Muscle layer of colon (tissue), 2 donors: Measurements from ENCODE around the gene CELF4.

Experiments
- H3K27ac ChIP-seq: one replicate; pipeline ENCODE4 v1.7.0; 2013; ENCODE audit warnings: low read depth, mild to moderate bottlenecking, low read length, moderate library complexity
- H3K27me3 ChIP-seq, 2 donors: one replicate each; pipeline ENCODE4 v1.7.0; 2013; ENCODE audit warnings: low read length in 2 of 2, mild to moderate bottlenecking in 2 of 2; ENCODE audit not compliant: insufficient read depth in 2 of 2, control insufficient read depth in 1 of 2
- H3K36me3 ChIP-seq: one replicate; pipeline ENCODE4 v1.7.0; 2013; ENCODE audit warnings: mild to moderate bottlenecking, low read length; ENCODE audit not compliant: insufficient read depth
- H3K4me1 ChIP-seq: one replicate; pipeline ENCODE4 v1.7.0; 2013; ENCODE audit warnings: mild to moderate bottlenecking, low read length; ENCODE audit not compliant: insufficient read depth
- H3K4me3 ChIP-seq, 2 donors: one replicate each; pipeline ENCODE4 v1.7.0; 2013; ENCODE audit warnings: low read length in 2 of 2, low read depth in 1 of 2, mild to moderate bottlenecking in 1 of 2, moderate library complexity in 1 of 2
- H3K9ac ChIP-seq: one replicate; pipeline ENCODE4 v1.7.0; 2013; ENCODE audit warnings: low read length
- H3K9me3 ChIP-seq: one replicate; pipeline ENCODE4 v1.7.0; 2013; ENCODE audit warnings: mild to moderate bottlenecking, low read length
- donor health status: abdominal sarcoma.
- donor health status: Adenocarcinoma of cecum.

CELF4 gene

DNA sequence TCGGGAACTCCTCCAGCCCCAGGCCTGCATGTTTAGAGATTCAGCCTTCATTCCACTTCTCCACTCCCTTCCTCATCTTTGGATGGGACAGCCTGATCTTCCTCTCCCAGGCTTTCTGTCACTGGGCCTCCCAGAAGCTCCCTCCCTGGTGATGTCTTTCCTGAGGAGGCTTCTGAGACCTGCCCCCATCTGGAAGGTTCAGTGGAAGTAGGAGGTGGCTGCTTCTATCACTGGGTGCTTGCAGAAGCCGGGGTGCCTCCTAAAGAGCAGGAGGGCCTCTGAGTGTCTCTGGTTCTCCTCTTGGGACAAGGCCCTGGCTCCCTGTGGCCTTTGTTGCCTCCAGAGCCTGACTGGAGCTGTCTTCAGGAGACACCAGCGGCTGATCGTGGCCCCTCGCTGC, 108.7 kb downstream of the CELF4 start:
- H3K9ac ChIP-seq = no peak overlapping the region
- no peak overlapping the region for H3K4me3 ChIP-seq
- H3K36me3 ChIP-seq = no peaks in the 10 kb centered on the region
- H3K9me3 ChIP-seq = no peaks in the 10 kb centered on the region
- peaks cover 16% of the 10 kb centered on the region for H3K4me1 ChIP-seq
- H3K27ac ChIP-seq = no peak overlapping the region
- no peaks in the 10 kb centered on the region for H3K27me3 ChIP-seq

DNA sequence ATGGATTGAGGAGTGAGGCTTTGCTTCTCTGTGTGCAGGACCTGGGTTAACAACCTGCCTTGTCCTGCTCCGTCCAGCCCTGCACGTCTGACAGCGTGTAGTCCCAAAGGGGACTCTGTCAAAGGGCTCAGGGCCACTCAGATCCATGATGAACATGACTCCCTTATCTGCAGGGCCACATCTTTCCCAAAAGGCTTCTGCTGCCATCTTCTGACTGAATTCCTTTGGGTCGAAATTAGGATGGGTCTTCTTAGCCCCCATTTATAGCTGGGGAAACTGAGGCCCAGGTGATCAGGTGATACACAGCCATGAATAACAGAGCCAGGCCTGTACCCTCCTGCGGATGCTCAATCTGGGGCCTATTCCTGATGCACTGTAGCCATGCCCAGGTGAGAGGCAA, 109.2 kb downstream of the CELF4 start:
- H3K4me1 ChIP-seq = peaks cover 18% of the 10 kb centered on the region
- H3K27ac ChIP-seq = no peak overlapping the region

DNA sequence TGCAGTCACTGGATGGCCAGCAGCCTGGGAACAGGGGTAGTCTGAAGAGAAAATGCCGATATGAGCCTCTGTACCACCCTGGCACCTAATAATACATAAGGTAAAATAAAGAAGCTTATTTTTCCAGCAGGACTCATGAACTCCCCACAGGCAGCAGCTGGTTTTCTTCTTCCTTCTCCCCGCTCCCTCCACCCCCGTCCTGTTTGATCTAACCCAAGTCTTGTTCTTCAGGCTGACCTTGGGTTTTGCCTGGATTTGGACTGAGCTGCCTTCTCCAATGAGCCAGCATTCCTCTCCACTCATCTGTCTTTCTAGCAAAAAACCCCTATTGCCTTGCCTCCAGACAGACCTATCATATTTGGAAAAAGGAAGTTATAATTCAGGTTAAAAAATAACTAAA, 111.8 kb downstream of the CELF4 start:
- Histone ChIP-seq H3K27me3 (no peaks in the 10 kb centered on the region), H3K27ac (no peak overlapping the region), H3K4me1 (peaks cover 22% of the 10 kb centered on the region)

More for the DNA sequence above, 109.2 kb downstream of the CELF4 start:
- Histone ChIP-seq H3K9ac (no peak overlapping the region), H3K9me3 (no peaks in the 10 kb centered on the region), H3K27me3 (no peaks in the 10 kb centered on the region), H3K4me3 (no peak overlapping the region), H3K36me3 (no peaks in the 10 kb centered on the region)

DNA sequence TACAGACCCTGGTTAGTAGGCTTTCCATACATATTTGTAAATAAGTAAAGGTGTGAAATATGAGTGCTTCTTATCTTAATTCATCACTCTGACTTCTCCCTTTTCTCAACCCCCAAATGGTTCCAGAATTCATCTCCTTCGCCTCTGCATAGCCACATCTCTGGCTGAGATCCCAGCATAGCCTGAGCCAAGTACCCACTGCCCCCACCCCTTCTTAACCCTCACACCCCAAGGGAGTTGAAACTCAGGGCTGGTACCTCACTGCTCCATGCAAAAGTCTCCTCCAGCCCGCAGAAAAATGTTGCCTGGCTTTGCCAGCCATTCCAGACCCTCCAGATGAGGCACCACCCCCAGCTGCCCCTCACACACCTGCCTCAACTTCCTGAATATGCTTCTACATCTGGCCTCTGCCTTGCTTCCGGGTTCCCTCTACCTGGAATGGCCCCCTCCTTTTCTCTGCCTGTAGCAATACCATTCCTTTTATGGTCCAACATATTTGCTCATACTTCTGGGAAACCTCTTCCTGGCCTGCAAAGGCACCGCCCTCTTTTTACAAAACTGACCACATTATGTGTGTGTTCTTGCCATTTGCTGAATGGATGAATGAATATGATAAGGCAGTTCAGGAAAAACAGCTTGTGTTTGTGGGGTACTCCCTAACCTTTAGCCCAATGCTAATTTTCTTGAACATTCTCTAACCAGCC, 112.8 kb downstream of the CELF4 start:
- no peaks in the 10 kb centered on the region for H3K9me3 ChIP-seq
- H3K27ac ChIP-seq = no peak overlapping the region
- H3K36me3 ChIP-seq = no peaks in the 10 kb centered on the region
- H3K9ac ChIP-seq = no peak overlapping the region
- H3K27me3 ChIP-seq = no peaks in the 10 kb centered on the region
- H3K4me1 ChIP-seq = peaks cover 22% of the 10 kb centered on the region
- H3K4me3 ChIP-seq = no peak overlapping the region

More for the DNA sequence above, 111.8 kb downstream of the CELF4 start:
- H3K9ac ChIP-seq = no peak overlapping the region
- H3K9me3 ChIP-seq = no peaks in the 10 kb centered on the region
- H3K4me3 ChIP-seq = no peak overlapping the region
- H3K36me3 ChIP-seq = no peaks in the 10 kb centered on the region

DNA sequence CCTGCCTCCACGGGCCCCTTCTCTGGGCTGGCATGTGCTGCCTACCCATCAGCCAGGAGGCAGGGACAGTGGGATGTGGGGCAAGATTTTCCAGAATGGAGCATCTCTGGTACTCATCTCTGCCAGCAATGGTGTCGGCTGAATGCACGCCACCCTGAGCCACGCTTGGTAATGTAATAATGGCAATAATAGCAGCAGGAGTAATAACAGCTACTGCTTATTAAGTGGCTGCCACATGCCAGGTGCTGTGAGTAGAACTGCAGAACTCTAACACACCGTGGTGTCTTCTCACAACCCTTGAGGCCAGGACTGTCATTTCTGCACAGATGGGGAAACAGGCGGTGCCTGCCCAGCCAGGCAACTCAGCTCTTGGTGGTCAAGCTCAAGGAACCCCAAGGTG, 113.6 kb downstream of the CELF4 start:
- H3K27ac ChIP-seq = no peak overlapping the region
- H3K36me3 ChIP-seq = no peaks in the 10 kb centered on the region
- H3K9me3 ChIP-seq = no peaks in the 10 kb centered on the region
- peaks cover 22% of the 10 kb centered on the region for H3K4me1 ChIP-seq
- no peak overlapping the region for H3K4me3 ChIP-seq
- no peaks in the 10 kb centered on the region for H3K27me3 ChIP-seq
- no peak overlapping the region for H3K9ac ChIP-seq

DNA sequence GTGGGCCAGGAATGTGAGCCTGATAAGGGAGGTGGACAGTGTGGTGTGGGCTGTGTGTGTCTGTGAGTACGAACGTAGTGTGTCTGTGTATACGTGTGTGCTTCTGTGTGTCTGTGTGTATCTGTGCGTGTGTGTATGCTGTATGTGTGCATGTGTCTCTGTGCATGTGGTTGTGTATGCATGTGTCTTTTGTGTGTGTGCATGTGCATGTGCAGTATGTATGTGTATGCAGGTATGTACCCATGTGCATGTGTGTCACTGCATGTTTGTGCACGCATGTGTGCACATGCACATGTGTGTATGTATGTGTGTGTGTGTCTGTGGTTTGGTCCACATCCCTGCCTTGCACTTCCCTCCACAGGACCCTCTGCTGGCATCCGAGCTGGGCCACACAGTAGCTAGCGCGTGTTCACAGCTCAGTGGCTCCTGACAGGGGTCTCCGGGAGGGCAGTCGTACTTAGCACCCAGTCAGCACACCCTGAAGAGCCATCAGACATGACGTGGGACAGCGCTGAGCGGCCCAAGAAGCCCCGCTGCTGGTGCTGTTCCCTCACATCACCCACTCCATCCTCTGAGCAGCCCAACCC, 114.3 kb downstream of the CELF4 start:
- no peaks in the 10 kb centered on the region for H3K9me3 ChIP-seq
- H3K4me1 ChIP-seq = peaks cover 22% of the 10 kb centered on the region
- H3K27me3 ChIP-seq = no peaks in the 10 kb centered on the region
- H3K9ac ChIP-seq = no peak overlapping the region
- H3K27ac ChIP-seq = no peak overlapping the region
- no peak overlapping the region for H3K4me3 ChIP-seq
- no peaks in the 10 kb centered on the region for H3K36me3 ChIP-seq

DNA sequence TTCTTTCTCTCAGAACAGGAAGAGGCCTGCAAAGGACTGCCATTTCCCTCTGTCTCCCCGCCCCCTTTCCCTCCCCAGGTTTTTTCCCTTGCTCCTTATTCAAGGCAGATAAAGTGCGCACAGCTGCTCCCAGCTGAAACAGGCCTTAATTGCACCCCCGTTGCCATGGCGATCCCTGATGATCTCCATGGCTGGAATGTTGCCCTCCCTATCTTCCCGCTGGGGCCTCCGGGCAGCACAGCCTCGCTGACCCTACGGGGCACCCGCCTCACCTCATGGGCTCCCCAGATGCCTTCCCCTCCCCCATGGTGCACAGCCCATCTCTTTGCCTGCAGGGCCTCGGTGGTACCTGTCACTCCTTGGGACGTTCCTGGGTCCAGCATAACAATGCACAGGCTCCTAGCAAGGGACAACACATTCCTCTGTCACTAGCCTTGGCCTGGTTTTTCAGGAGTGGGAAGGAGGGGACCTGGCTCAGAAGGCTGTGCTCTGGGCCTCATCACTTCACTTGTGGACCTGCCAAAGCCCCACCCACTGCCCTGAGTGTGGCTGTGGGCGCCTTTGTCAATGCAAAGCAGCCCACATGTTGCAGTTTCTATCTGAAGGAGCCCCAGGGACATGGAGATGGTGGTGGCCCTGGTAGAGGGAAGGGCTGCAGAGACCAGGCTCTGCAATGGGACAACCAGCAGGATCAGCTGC, 115.0 kb downstream of the CELF4 start:
- H3K36me3 ChIP-seq = no peaks in the 10 kb centered on the region
- no peak overlapping the region for H3K4me3 ChIP-seq
- H3K27ac ChIP-seq = no peak overlapping the region
- no peak overlapping the region for H3K9ac ChIP-seq
- H3K4me1 ChIP-seq = peaks cover 22% of the 10 kb centered on the region
- H3K27me3 ChIP-seq = no peaks in the 10 kb centered on the region
- no peaks in the 10 kb centered on the region for H3K9me3 ChIP-seq

DNA sequence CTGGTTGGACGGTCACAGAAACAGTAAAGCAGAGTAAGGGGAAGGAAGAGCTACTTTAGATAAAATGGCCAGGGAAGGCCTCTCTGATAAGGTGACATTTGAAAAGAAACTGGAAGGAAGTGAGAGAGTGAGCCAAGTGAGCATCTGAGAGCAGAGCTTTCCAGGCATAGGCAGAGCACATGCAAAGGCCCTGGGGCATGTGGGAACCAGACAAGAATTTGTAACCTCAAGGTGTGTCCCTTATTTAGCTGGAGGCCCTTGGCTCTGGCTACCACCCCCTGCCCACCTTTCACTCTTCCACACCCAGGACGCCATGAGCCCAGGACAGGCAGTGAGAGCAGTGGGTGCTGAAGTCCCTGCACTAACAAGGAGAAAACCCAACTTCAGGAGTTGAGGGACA, 116.0 kb downstream of the CELF4 start:
- H3K27me3 ChIP-seq = no peaks in the 10 kb centered on the region
- no peak overlapping the region for H3K27ac ChIP-seq
- H3K36me3 ChIP-seq = no peaks in the 10 kb centered on the region
- H3K9ac ChIP-seq = no peak overlapping the region
- H3K9me3 ChIP-seq = no peaks in the 10 kb centered on the region
- peaks cover 22% of the 10 kb centered on the region for H3K4me1 ChIP-seq
- no peak overlapping the region for H3K4me3 ChIP-seq

DNA sequence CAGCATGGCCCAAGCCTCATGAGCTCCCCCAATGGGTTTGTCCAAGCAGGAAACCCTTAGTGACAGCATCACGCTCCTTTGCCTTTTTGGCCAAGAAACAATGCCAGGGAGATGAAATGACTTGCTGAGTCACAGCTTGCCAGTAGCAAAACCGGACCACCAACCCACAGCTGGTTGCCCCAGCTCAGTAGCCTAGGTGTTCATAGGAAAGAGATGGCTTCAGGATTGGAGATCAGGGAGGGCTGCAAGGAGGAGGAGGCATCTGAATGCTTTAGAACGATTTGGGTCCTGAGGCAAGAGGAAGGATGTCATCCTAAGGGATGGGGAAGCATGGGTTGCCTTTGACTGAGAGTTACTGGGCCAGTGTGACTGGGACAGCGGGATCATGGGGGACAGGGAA, 116.7 kb downstream of the CELF4 start:
- no peak overlapping the region for H3K9ac ChIP-seq
- H3K27ac ChIP-seq = no peak overlapping the region
- peaks cover 22% of the 10 kb centered on the region for H3K4me1 ChIP-seq
- H3K9me3 ChIP-seq = no peaks in the 10 kb centered on the region
- no peak overlapping the region for H3K4me3 ChIP-seq
- no peaks in the 10 kb centered on the region for H3K36me3 ChIP-seq
- no peaks in the 10 kb centered on the region for H3K27me3 ChIP-seq

DNA sequence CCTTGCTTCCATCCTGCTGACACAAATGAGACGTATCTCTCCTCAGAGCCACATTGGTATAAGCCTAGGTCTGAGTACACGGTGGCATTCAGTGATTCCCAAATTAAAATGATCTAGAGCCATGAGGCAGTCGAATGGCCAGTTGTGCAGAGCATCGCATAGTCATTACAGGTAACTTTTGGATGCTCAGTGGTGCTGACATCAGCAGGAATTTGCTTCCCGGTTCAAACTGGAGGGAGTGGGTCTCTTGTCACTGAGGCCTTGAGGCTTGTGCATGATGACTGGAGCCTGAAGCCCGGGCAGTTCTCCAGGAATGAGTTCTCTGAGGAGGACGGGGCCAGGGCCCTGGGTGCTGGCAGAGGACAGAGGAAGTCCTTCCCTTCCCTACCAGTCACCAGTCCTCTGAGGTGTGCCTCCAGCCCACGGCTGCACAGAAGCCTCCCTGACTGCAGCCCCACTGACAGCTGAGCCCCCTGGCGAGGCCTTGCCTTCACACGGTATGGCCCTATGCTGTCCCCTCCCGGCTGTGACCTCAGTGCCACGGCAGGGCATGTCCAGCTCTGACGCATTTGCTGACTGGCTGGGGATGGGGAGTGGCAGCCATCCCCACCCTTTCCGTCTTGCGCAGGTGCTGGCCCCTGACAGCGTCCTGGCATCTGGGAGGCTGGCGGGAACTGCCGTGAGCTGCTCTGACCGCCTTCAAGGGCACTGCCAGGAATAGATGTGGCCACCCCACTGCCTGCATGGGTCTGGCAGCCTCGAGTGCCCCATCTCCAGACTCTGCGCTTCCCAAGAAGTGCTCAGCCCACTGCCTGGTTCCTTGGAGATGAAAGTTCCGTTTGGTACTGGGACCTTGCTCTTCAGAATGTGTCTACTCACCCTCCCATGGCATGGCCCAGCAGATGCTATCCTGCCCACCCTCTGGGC, 117.4 kb downstream of the CELF4 start:
- no peak overlapping the region for H3K4me3 ChIP-seq
- H3K9ac ChIP-seq = no peak overlapping the region
- H3K36me3 ChIP-seq = no peaks in the 10 kb centered on the region
- H3K4me1 ChIP-seq = peaks cover 18% of the 10 kb centered on the region
- no peaks in the 10 kb centered on the region for H3K9me3 ChIP-seq
- no peaks in the 10 kb centered on the region for H3K27me3 ChIP-seq
- H3K27ac ChIP-seq = no peak overlapping the region

DNA sequence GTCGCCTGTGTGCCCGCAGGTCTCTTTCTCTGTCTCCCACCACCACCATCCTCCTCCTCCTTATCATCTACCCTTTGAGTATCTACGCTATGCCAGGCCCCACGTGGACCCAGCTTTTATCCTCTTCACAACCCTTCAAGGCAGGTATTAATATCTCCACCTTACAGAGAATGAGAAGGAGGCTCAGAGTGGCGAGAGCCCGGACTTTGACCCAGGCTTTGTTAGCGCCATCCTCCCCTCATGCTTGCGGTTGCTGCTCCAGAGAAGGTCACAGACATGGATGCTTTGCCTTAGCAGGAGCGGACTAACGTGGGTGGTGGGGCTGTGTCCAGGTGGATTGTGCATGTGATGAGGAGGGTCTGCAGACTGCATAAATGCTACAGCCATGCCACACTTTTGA, 119.8 kb downstream of the CELF4 start:
- Histone ChIP-seq H3K27me3 (no peaks in the 10 kb centered on the region), H3K4me3 (no peak overlapping the region), H3K9me3 (no peaks in the 10 kb centered on the region), H3K36me3 (no peaks in the 10 kb centered on the region), H3K27ac (no peak overlapping the region), H3K9ac (no peak overlapping the region), H3K4me1 (peaks cover 4% of the 10 kb centered on the region)
